Stimulated activated CD8-positive, alpha-beta memory T cell treated with anti-CD3 and anti-CD28 coated beads, Interleukin-4, amount 100 ng/mL, for 4 hours (primary cell): ENCODE measurements around the gene ATL2.
"Not testable (repeated sequence)": the region's sequence is repeated elsewhere in the genome, so short reads cannot be mapped to it uniquely, and the experiment has no call there.

Experiments
- DNase-seq, 2 donors: peaks; one replicate each; pipeline ENCODE4 v3.0.0-alpha.2; 2020; ENCODE audit warnings: low read depth in 2 of 2, low spot score in 1 of 2

ATL2 gene

DNA sequence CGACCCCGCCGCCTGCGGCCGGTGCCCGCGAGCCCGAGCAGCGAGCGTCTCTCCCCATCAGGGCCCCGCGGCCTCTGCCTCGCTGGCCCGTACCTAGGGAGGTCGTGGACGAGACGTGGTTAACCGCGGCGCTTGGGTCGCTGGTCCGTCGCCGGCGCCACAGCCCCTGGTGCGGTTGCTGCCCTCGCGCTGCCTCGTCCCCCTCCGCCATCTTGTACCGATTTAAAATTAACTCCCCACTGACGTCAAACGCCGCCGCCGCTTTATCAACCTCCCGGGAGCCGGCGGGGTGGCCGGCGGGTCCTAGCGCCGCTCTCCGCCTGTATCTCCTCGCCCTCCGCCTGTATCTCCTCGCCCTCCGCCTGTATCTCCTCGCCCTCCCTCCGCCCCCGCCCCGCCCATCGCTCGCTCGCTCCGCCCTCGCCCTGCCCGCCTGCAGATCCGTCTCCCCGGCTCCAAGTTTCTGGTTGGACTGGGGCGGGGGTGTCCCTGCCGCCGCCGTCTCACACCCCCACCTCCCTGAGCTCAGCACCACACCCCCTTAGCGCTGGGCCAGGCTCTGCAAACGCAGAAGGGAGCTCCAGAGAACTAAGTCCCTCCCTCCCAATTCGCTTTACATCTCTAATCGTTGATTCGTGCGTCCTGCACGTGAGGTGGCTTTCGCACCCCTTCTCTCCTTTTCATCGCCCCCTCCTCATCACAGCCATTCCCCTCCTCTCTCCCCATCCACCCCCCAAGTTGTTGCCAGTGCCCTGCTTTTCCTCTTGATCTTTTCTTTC is at the start of gene ATL2:
ATL2 (minus strand) TSS at position 224 of the 779 bp plus-strand sequence; CDS start at position 211, 13 bp downstream.
- DNase-seq = peak; percentile 81 to 88

GRCh38 chr2:38423763-38424162 is 46.7 kb upstream of the ATL2 start:
- DNase-seq = no peak

- no peak for DNase-seq
These were observed 44.4 kb upstream of the ATL2 start for GRCh38 chr2:38421274-38422056.

- no peak for DNase-seq
These were observed 42.4 kb upstream of the ATL2 start for GRCh38 chr2:38419499-38419898.

DNA sequence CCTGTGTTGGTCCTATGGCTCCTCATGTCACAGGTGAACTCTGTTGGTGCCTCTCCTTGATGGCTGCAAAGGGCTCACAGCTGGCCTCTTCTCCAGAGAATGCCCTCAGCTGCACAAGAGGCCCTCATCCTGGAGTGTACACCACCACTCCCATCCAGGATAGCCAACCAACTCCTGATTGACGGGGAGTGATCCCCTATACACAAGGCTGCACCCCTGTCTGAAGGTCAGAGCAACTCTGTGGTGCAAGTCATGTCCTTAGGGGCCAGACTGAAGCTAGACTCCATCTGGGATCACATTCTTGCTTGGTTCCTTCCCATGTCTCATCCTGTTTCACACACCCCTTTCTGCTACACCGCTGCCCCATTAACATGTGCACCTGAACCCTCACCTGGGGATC is 41.7 kb upstream of the ATL2 start:
- no peak for DNase-seq

DNA sequence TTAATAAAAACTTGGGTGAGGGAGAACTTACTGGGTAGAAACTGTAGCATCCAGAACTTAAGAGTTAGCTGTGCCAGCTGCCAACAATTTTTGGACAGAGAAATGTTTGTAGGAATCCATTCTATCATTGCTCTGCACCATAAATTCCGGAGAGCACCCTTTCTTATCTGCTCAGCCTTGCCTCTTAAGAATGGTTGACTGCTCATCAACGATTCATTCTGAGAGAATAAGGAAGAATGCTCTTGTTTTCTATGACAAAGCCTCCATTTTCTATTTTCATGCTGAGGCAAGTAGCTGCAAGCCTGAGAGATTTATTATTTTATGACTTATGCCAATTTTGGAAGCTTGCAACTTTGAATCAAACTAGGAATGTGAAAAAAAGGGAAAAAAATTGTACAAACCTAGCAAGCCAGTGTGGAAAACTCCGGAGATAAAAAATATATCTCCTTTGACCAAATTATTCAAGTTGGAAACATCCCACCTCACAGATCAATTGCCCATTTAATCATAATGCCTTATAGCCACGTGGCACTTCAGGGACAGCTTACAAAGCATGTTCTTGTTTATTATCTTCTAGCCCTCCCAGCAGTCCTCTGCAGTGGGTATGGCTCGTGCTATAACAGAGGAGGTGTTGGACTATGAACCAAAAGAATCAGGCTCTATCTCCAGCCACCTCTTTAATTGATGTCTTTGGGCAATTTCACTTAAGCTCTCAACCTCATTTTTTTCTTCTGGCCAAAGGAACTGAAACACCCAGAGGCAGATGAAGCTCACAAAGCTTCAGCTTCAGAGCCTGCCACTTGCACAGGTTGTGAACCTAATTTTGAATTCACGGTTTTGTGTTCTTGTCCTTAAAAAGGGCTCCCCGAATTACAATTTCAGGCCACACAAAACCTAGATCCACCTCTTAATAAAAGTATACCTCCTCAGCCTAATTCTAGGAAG is 40.9 kb upstream of the ATL2 start:
- no peak for DNase-seq

DNA sequence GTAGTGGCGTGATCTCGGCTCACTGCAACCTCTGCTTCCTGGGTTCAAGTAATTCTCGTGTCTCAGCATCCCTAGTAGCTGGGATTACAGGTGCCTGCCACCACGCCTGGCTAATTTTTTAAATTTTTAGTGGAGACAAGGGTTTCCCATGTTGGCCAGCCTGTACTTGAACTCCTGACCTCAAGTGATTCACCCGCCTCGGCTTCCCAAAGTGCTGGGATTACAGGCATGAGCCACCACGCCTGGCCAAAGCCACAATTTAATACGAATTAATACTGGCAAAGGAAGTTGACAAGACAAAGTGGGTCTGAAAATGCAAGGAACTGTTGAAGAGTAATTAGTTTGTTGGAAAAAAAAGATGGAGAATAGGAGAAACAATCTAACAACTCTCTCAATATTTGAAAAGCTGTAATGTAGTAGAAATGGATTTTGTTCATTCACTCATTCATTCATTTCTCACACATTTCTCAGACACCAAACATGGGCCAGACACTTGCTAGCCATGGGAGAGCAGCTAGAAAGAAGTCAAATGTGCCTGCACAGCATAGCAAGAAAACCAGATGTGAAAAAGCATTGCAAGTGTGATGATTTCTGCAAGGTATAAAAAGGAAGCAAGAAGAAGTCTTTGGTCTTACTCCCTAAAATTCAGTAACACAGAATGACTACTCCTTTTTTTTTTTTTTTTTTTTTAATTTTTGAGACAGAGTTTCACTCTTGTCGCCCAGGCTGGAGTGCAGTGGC is 39.4 kb upstream of the ATL2 start:
- DNase-seq = no peak

DNA sequence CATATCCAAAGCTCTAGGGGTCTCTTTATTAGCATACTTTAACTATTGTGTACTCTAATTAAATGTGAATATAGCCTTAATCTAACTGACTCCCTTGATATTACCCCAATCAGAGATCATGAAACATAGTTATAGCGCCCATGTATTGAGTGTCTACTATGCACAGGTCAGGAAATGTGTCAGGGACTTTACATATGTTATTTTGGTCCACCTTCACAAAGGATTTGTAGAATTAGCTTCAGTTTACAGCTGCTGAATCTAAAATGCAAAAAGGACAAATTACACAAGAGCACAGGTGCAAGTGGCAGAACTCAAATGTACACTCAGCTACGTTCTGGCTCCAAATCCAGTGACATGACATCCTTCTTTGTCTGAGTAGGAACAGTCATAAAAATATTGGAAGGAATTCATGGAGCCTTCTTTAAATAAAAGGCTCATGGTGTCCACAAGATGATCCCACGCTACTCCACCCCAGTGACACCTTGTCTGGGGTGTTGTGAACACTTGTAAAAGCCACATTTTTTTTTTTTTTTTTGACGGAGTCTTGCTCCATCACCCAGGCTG is 38.7 kb upstream of the ATL2 start:
- DNase-seq = no peak

GRCh38 chr2:38415023-38415422 is 38.0 kb upstream of the ATL2 start:
- no peak for DNase-seq

GRCh38 chr2:38412235-38412871 is 35.3 kb upstream of the ATL2 start:
- not testable (repeated sequence) for DNase-seq

GRCh38 chr2:38409156-38410102 is 32.4 kb upstream of the ATL2 start:
- DNase-seq = no peak

DNA sequence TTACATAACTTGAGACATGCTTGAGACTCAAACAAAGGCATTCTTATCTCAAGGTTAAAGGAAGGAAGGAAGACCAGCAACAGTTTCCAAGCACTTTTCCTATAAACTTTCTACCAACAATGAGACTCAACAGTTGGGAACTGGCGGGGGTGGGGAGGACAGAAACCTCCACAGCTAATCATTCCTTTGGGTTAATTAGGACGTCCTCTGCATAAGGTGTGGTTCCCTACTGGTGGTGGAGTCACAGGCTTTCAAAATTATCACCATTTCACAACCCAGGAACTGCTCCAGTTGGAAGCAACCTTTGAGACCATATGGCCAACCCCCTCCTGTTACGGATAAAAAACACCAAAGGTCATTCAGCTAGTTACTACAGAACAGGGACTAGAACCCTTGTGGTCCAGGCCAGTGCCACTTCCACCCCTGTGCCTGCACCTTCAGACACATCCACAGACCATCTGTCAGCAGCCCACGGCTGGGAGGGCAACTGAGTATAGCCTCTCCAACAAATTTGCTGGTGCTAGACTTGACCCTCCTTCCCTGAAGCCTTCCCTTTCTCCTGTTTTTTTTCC is 30.1 kb upstream of the ATL2 start:
- DNase-seq = no peak

DNA sequence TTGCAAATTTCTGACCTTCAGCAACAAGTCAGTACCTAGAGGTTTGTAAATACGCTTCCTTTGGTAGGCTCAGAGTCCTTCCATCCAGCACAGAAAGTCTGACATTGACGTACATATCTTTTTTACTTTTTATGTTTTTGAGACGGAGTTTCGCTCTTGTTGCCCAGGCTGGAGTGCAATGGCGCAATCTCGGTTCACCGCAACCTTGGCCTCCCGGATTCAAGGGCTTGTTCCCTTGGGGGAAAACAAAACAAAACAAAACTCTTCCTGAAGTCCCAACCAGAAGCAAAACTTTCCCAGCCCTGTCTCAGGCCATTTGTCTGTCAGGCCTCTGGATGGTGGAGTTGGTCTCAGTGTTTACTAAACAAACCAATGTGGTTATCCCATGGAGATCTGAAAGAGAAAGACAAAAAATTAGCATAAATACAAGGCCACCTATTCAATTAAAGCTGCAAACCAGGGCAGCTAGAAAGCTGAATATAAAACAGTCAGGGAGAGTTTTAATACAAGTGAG is 29.6 kb upstream of the ATL2 start:
- no peak for DNase-seq

DNA sequence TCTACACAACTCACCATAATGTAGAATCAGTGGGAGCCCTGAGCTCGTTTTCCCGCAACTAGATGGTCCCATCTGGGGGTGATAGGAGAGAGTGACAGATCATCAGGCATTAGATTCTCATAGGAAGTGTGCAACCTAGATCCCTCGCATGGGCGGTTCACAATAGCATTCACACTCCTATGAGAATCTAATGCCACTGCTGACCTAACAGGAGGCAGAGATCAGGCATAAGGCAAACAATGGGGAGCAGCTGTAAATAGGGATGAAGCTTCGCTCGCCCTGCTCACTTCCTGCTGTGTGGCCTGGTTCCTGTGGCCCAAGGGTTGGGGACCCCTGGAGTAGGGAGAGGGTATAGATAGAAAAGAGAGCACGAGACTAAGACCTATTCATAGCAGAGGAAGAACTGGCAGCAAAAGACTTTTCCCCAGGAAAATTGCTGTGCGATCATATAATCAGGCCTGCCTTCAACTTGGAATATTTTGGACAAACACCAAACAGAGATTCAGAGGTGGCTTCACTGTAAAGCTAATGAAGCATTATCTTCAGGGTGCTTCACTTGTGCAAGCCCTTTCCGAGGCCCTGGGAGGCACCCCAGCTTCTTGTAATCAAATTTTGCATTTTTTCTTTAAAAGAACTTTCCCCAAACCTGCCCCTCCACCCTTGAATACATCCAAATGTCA is 29.0 kb upstream of the ATL2 start:
- DNase-seq = no peak

DNA sequence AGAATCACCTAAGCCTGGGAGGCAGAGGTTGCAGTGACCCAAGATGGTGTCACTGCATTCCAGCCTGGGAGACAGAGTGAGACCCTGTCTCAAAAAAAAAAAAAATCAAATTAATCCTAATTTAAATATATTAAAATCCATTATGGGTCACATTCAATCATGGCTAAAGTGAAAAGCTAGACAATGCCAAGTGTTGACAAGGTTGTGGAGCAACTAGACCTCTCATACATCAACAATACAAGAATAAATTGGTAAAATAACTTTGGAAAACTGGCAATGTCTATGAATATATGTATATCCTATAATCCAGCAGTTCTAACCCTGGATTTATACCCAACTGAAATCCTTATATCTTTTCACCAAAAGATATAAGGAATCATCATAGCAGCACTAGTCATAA is 23.4 kb upstream of the ATL2 start:
- no peak for DNase-seq

DNA sequence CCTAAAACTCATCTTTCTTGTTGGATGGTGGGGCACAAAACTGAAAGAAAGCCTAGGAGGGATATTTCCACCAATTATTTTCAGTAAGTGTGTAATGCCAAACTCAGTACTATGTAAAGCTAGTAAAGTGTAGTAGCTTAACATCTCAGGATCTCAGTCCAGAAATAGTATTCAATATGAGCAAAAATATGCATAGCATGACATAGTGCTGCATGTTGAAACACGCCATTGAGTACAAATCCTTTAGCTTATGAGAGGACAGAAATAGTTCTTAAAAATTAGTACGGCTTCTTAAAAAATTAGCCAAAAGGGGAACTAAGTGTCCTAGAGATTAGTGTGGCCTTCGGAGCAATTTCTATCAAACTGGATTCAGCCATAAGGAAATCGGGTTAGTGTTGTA is 21.7 kb upstream of the ATL2 start:
- DNase-seq = no peak

DNA sequence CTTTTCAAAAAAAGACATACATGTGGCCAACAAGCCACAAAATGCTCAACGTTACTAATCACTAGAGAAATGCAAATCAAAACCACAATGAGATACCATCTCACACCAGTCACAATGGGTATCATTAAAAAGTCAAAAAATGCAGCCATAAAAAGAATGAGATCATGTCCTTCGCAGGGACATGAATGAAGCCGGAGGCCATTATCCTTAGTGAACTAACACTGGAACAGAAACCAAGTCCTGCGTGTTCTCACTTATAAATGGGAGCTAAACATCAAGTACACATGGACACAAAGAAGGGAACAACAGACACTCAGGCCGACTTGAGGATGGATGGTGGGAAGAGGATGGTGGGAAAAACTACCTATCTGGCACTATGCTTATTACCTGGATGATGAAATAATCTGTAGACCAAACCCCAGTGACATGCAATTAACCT is 17.8 kb upstream of the ATL2 start:
- DNase-seq = no peak

DNA sequence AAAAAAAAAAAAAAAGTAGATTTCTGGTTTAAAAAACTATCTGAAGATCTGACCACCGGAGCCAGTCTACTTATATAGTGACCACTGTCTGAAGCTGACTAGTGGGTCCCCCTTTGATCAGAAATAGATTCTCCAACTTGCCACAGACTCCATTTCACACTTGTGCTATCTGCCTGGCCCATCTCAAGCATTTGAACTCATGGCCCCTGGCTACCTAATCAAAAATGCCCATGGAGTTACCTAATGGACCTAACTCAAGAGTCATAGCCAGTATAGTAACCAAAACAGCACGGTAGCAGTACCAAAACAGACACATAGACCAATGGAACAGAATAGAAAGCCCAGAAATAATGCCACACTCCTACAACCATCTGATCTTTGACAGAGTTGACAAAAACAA is 17.0 kb upstream of the ATL2 start:
- no peak for DNase-seq
